Calu3 (cell line): ENCODE measurements around the gene SH3BP2. TPM values are rescaled to one million over a fixed set of nuclear protein-coding genes. Genes with fewer than 3 reads are reported as not detected.

Experiments
- BruUV-seq: library from RNA; stranded (reverse); fragments of 400-500 nt; replicated peaks from 2 replicates; lab custom pipeline; 2021; lab: Mats Ljungman, UMichigan
- CTCF ChIA-PET: fragments of 300-600 bp; sonication (Branson Sonifier 250); formaldehyde crosslinking; loops from one replicate; lab custom pipeline; 2022; ENCODE audit warnings: antibody characterized with exemption; lab: Charles Lee
- DNase-seq: peaks from one replicate; pipeline ENCODE4 v3.0.0; 2022
- H3K27ac Mint-ChIP-seq: one replicate; pipeline ENCODE4 v1.8.0; 2022; ENCODE audit warnings: mixed read lengths; ENCODE audit not compliant: unreplicated experiment
- H3K27me3 Mint-ChIP-seq: one replicate; pipeline ENCODE4 v1.8.0; 2022; ENCODE audit warnings: mixed read lengths; ENCODE audit not compliant: unreplicated experiment
- H3K36me3 Mint-ChIP-seq: one replicate; pipeline ENCODE4 v1.8.0; 2022; ENCODE audit warnings: mild to moderate bottlenecking, moderate library complexity, mixed read lengths; ENCODE audit not compliant: insufficient read depth, unreplicated experiment
- H3K4me1 Mint-ChIP-seq: one replicate; pipeline ENCODE4 v1.8.0; 2022; ENCODE audit warnings: mild to moderate bottlenecking, low read depth, mixed read lengths; ENCODE audit not compliant: unreplicated experiment
- H3K4me3 Mint-ChIP-seq: one replicate; pipeline ENCODE4 v1.8.0; 2022; ENCODE audit warnings: mild to moderate bottlenecking, low read depth, moderate library complexity, mixed read lengths; ENCODE audit not compliant: unreplicated experiment
- H3K9me3 Mint-ChIP-seq: one replicate; pipeline ENCODE4 v1.8.0; 2022; ENCODE audit warnings: low read depth, mixed read lengths; ENCODE audit not compliant: unreplicated experiment
- intact Hi-C: fragments of 100-400 bp; cut with micrococcal nuclease; formaldehyde crosslinking; loops from one replicate; pipeline ENCODE4 v1.10.0; 2022; ENCODE audit not compliant: unreplicated experiment
- total RNA-seq: library from RNA; stranded (reverse); gene quantifications from 2 replicates; pipeline ENCODE4 v1.2.3, GENCODE V29; 2022
- TF ChIP-seq, protein P1 (sequence below): fragments of 200-600 bp; IDR thresholded peaks from one replicate; pipeline ENCODE4 v1.8.0; 2022; ENCODE audit warnings: antibody characterized with exemption; ENCODE audit not compliant: unreplicated experiment

SH3BP2 gene
- total RNA-seq, 1 experiment from 2014 or later = 22.7 TPM

DNA sequence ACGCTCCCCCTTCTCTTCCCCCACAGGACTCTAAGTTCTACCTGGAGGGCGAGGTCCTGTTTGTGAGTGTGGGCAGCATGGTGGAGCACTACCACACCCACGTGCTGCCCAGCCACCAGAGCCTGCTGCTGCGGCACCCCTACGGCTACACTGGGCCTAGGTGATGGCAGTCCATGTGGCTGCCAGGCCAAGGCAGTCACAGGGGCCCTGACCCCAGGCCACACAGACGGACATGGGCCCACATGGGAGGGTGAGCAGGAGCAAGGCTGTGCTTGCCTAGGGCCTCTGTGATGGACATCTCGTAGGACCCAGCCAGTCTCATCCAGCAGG lies 40.8 kb downstream of the SH3BP2 start:
- H3K27me3 Mint-ChIP-seq = no peaks in the 10 kb centered on the region
- H3K4me3 Mint-ChIP-seq = no peak overlapping the region
- CTCF ChIA-PET = no interaction called here
- no peaks in the 10 kb centered on the region for H3K9me3 Mint-ChIP-seq
- H3K36me3 Mint-ChIP-seq = peaks cover 7% of the 10 kb centered on the region
- H3K27ac Mint-ChIP-seq = no peak overlapping the region
- intact Hi-C loops = no loop called here
- no peak for DNase-seq
- TF ChIP-seq, protein P1, sequence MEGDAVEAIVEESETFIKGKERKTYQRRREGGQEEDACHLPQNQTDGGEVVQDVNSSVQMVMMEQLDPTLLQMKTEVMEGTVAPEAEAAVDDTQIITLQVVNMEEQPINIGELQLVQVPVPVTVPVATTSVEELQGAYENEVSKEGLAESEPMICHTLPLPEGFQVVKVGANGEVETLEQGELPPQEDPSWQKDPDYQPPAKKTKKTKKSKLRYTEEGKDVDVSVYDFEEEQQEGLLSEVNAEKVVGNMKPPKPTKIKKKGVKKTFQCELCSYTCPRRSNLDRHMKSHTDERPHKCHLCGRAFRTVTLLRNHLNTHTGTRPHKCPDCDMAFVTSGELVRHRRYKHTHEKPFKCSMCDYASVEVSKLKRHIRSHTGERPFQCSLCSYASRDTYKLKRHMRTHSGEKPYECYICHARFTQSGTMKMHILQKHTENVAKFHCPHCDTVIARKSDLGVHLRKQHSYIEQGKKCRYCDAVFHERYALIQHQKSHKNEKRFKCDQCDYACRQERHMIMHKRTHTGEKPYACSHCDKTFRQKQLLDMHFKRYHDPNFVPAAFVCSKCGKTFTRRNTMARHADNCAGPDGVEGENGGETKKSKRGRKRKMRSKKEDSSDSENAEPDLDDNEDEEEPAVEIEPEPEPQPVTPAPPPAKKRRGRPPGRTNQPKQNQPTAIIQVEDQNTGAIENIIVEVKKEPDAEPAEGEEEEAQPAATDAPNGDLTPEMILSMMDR = no peak
- no TSS peak for BruUV-seq
- no peaks in the 10 kb centered on the region for H3K4me1 Mint-ChIP-seq

DNA sequence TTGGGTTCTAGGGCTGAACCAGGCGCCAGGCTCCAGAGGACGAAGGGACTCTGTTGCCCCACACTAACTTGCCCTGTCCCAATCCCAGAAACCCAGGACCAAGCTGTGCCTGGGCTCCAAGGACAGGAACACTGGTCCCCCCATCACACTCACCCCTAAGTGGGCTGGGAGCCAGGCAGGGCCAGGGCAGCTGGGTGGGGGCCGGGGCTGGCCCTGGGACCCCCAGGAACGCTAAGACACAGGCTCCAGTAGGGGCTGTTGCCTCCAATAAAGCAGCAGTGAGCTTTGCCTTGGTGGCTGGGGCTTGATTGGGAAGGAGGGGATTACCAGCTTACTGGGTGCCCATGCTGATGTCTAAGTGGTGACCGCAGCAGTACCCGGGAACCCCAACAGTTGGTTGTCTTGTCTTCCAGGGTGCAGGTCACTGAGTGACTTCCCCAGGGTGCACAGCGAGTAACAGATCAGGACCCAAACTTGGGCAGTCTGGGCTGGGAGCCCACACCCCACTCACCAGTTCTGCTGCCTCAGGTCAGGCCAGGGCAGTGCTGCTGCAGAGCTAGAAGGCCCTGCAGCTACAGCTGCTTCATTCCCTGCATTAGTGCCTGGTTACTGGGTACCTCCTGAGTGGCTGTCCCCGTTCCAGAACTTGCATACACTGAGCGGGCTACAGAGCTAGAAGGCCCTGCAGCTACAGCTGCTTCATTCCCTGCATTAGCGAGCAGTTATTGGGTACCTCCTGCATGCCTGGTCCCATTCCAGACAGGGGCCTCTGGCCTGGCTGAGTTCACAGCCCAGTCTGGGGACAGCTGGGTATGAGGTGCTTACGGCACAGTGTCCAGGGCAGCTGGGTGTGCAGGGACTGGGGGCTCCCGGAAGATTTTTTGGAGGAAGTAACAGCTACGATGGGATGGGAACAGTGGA lies 41.4 kb downstream of the SH3BP2 start:
- Mint-ChIP-seq H3K9me3 (no peaks in the 10 kb centered on the region), H3K27me3 (no peaks in the 10 kb centered on the region), H3K27ac (no peak overlapping the region), H3K36me3 (peaks cover 5% of the 10 kb centered on the region), H3K4me1 (no peaks in the 10 kb centered on the region), H3K4me3 (no peak overlapping the region)
- TF ChIP-seq, protein P1 = no peak
- intact Hi-C loops = no loop called here
- no peak for DNase-seq
- CTCF ChIA-PET = no interaction called here
- BruUV-seq = no TSS peak

GRCh38 chr4:2835978-2836377 lies 43.1 kb downstream of the SH3BP2 start:
- no peak overlapping the region for H3K27ac Mint-ChIP-seq
- no peak overlapping the region for H3K4me3 Mint-ChIP-seq
- no peaks in the 10 kb centered on the region for H3K27me3 Mint-ChIP-seq
- CTCF ChIA-PET = interaction anchor here (0.6 kb wide), 1 partner anchor 13 kb away, joined by 3 read pairs; no protein-coding TSS in a partner anchor
- DNase-seq = no peak
- H3K4me1 Mint-ChIP-seq = no peaks in the 10 kb centered on the region
- H3K36me3 Mint-ChIP-seq = peaks cover 5% of the 10 kb centered on the region
- TF ChIP-seq, protein P1 = no peak
- intact Hi-C loops = no loop called here
- no TSS peak for BruUV-seq
- peaks cover under 1% of the 10 kb centered on the region for H3K9me3 Mint-ChIP-seq

DNA sequence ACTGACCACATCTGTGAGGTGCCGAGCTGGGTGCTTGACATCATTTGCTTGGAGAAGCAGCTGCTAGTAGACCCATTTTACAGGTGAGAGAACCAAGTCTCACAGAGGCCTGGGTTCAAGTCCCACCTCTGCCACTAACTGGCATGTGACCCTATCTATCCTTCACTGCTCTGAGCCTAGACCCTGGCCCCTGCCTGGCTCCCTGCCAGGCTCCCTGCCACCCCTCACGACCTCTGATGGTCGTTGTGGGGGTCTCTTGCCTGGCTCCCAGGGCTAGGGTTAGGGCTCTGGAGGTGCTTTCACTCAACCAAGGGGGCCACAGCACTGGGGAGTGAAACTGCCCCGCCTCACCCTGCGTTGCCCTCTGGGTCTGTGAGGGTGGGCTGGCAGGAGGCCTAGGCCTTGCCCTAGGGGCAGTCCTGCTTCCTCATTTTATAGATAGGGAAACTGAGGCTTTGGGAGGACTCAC lies 43.5 kb downstream of the SH3BP2 start:
- CTCF ChIA-PET = interaction anchor here (0.6 kb wide), 1 partner anchor 13 kb away, joined by 3 read pairs; no protein-coding TSS in a partner anchor
- Mint-ChIP-seq H3K4me1 (no peaks in the 10 kb centered on the region), H3K9me3 (peaks cover 2% of the 10 kb centered on the region), H3K27ac (no peak overlapping the region), H3K4me3 (no peak overlapping the region), H3K27me3 (no peaks in the 10 kb centered on the region), H3K36me3 (peaks cover 5% of the 10 kb centered on the region)
- intact Hi-C loops = no loop called here
- DNase-seq = no peak
- TF ChIP-seq, protein P1 = no peak
- no TSS peak for BruUV-seq
